HUES64 (cell line): ENCODE results near the gene ALDH18A1.
"Not testable (repeated sequence)": the region's sequence is repeated elsewhere in the genome, so short reads cannot be mapped to it uniquely, and the experiment has no call there.

Experiments used
- H3K27ac ChIP-seq: 2 replicates; pipeline ENCODE4 v1.7.0; 2013; ENCODE audit warnings: low read depth, low read length, inconsistent platforms
- H3K27me3 ChIP-seq: 2 replicates; pipeline ENCODE4 v1.6.1; 2013; ENCODE audit warnings: mild to moderate bottlenecking, low read length; ENCODE audit not compliant: insufficient read depth
- H3K36me3 ChIP-seq: 2 replicates; pipeline ENCODE4 v1.6.1; 2013; ENCODE audit warnings: mild to moderate bottlenecking, low read length; ENCODE audit not compliant: insufficient read depth
- H3K4me1 ChIP-seq: 2 replicates; pipeline ENCODE4 v1.6.1; 2013; ENCODE audit warnings: mild to moderate bottlenecking, low read length, moderate library complexity; ENCODE audit not compliant: insufficient read depth
- H3K4me3 ChIP-seq: 2 replicates; pipeline ENCODE4 v1.5.1; 2013; ENCODE audit warnings: mild to moderate bottlenecking, low read length, moderate library complexity
- H3K9ac ChIP-seq: 2 replicates; pipeline ENCODE4 v1.6.1; 2013; ENCODE audit warnings: mild to moderate bottlenecking, low read depth, low read length
- H3K9me3 ChIP-seq: 2 replicates; pipeline ENCODE4 v1.6.1; 2013; ENCODE audit warnings: low read depth, low read length; ENCODE audit not compliant: insufficient read depth
- WGBS: fragments of 150-250, 120-280 bp; methylation state at CpG from one replicate; pipeline ENCODE4 v1.1.7; 2013; ENCODE audit warnings: missing lambda C conversion rate; 5-methylcytosine and 5-hydroxymethylcytosine counted together

ALDH18A1 gene

DNA sequence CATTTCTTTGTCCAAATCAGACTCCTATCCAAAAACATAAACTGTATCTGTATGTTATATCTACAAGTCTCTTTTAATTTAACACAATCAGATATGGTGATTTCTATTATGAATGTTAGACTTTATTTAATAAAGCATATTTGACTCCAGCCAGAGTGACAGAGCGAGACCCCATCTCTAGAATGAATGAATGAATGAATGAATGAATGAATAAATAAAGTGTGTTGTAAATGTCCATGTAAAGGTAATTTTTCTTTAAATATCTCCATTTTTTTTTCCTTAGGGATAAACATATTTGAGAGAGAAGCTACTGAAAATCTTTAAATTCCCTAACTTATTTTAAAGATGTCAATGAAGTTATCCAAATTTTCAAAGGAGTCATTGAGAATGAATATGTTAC lies 18.1 kb upstream of the ALDH18A1 start:
- Histone ChIP-seq H3K27ac (no peak overlapping the region), H3K4me1 (no peaks in the 10 kb centered on the region; the same call in 1 of the 2 replicates), H3K36me3 (peaks cover 68% of the 10 kb centered on the region), H3K4me3 (no peak overlapping the region), H3K9ac (no peak overlapping the region), H3K27me3 (no peaks in the 10 kb centered on the region), H3K9me3 (no peaks in the 10 kb centered on the region)
- 100% methylated on average over 1 of the region's 1 CpG for WGBS

DNA sequence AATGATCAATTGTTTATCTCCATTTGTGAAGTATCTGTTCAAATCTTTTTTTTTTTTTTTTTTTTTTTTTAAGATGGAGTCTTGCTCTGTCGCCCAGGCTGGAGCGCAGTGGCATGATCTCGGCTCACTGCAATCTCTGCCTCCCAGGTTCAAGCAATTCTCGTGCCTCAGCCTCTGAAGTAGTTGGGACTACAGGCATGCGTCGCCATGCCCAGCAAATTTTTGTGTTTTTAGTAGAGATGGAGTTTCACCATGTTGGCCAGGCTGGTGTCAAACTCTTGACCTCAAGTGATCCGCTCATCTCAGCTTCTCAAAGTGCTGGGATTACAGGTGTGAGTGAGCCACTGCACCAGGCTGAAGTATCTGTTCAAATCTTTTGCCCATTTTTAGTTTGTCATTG lies 16.1 kb upstream of the ALDH18A1 start:
- H3K27ac ChIP-seq, H3K27me3 ChIP-seq, H3K9ac ChIP-seq, H3K4me1 ChIP-seq, H3K9me3 ChIP-seq, H3K4me3 ChIP-seq: not testable (repeated sequence)
- 95% methylated on average over 7 of the region's 7 CpGs for WGBS
- peaks cover 63% of the 10 kb centered on the region for H3K36me3 ChIP-seq

DNA sequence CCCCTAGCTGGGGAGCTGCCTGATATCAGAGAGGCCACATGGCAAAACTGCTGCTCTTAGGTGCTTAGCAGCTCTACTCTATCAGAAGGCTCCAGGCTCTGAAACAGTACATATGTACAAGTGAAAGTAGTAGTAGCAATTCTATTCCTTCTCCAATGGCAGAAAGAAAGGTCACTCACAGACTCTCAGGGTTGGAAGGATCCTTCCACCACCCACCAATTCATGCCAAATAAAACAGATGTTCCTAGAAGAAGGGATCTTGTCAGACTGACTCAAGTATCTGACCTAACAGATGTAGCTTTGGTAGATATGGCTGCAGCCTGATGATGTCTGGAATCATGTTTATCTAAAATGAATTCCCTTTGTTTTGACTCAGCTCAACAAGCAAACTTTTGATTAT lies 8.0 kb upstream of the ALDH18A1 start:
- Histone ChIP-seq H3K9me3 (no peaks in the 10 kb centered on the region), H3K9ac (no peak overlapping the region), H3K27ac (no peak overlapping the region), H3K4me1 (no peaks in the 10 kb centered on the region), H3K4me3 (no peak overlapping the region), H3K27me3 (no peaks in the 10 kb centered on the region), H3K36me3 (peaks cover 44% of the 10 kb centered on the region)

DNA sequence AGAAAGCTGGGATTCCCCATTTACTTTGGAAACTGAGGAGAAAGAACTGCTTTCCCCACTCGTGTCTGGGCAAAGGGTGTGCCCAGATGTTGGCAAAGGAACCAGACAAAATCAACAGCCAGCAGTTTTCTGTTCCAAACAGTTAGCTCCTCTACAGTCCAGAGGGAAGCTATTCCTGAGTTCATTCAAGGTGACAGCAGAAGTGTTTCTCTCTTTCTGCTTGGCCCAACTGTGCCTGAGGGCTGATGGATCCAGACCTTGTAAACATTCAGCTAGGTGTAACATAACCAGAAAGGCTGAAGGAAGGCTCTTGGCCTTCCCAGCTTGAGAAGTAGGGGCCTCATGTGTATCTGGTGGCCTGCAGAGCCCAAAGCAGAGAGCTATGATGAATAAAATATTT lies 7.0 kb upstream of the ALDH18A1 start:
- 91% methylated on average over 1 of the region's 1 CpG for WGBS
- Histone ChIP-seq H3K36me3 (peaks cover 34% of the 10 kb centered on the region), H3K9me3 (no peaks in the 10 kb centered on the region), H3K27ac (no peak overlapping the region), H3K9ac (no peak overlapping the region), H3K4me3 (no peak overlapping the region), H3K4me1 (no peaks in the 10 kb centered on the region), H3K27me3 (no peaks in the 10 kb centered on the region)

DNA sequence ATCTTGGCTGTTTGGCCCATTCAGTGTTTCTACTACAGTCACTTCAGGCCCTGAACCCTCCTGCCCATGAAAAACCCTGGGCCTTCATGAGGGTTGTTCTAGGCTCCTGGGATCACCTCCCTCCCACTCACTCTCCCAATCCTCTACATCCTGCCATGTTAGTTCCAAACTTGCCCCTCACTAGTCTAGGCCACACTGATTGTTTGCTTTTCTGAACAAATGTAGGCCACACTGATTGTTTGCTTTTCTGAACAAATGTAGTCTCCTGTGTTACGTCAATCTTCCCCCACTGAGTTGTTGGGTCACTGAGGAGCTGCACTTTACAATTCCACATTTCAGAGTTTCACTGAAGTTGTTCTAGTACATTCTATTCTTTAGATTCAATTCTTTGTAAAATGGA lies 5.3 kb upstream of the ALDH18A1 start:
- WGBS = 81% methylated on average over 1 of the region's 1 CpG
- Histone ChIP-seq H3K9ac (no peak overlapping the region), H3K36me3 (peaks cover 26% of the 10 kb centered on the region)

DNA sequence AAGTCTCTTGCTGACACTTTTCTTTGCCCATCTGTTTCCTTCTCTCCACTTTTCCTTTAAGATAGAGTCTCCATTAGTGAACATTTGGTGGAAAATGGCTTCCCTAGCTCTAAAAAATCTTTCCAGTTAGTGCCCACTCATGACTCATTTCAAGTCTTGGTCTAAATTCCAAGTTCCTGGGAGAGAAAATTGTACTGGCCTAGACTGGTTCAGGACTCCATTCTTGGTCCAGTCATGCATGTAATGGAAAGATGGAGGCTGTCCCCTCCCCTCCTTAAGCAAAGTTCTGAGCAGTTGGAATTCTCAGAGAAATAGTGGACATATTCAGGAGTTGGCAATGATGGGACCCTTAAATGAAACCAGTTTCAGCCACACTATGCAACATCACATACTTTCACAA lies 3.8 kb upstream of the ALDH18A1 start:
- peaks cover 19% of the 10 kb centered on the region for H3K36me3 ChIP-seq

More for the DNA sequence above, 5.3 kb upstream of the ALDH18A1 start:
- no peaks in the 10 kb centered on the region for H3K4me1 ChIP-seq
- no peak overlapping the region for H3K4me3 ChIP-seq
- no peak overlapping the region for H3K27ac ChIP-seq
- no peaks in the 10 kb centered on the region for H3K9me3 ChIP-seq
- no peaks in the 10 kb centered on the region for H3K27me3 ChIP-seq

DNA sequence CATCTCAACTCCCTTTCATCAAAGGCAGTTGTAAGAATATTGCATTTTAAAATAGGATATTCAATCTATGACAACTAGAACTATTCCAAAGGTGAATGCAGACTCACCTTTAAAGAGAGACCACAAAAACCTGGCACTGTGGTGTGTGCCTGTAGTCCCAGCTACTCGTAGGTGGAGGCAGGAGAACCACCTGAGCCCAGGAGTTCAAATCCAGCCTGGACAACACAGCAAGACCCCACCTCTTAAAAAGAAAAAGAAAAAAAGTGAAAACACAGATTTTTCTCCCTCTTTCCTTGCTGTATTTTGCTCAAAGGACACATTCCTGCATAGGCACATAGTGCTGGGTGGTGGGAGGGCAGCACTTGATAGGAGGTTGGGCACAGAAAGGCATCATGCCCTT lies 739 bp upstream of the ALDH18A1 start:
- Histone ChIP-seq H3K4me3 (peak overlapping the region; percentile 85), H3K27ac (no peak overlapping the region), H3K27me3 (no peaks in the 10 kb centered on the region), H3K9ac (no peak overlapping the region), H3K36me3 (peaks cover 15% of the 10 kb centered on the region), H3K4me1 (peaks cover 8% of the 10 kb centered on the region), H3K9me3 (no peaks in the 10 kb centered on the region)
- WGBS = 55% methylated on average over 1 of the region's 1 CpG

More for the DNA sequence above, 3.8 kb upstream of the ALDH18A1 start:
- Histone ChIP-seq H3K4me3 (no peak overlapping the region), H3K27ac (no peak overlapping the region), H3K4me1 (0 out of 2 replicates have a peak, but pooled peaks cover under 1% of the 10 kb centered on the region), H3K9ac (no peak overlapping the region), H3K27me3 (no peaks in the 10 kb centered on the region), H3K9me3 (no peaks in the 10 kb centered on the region)

DNA sequence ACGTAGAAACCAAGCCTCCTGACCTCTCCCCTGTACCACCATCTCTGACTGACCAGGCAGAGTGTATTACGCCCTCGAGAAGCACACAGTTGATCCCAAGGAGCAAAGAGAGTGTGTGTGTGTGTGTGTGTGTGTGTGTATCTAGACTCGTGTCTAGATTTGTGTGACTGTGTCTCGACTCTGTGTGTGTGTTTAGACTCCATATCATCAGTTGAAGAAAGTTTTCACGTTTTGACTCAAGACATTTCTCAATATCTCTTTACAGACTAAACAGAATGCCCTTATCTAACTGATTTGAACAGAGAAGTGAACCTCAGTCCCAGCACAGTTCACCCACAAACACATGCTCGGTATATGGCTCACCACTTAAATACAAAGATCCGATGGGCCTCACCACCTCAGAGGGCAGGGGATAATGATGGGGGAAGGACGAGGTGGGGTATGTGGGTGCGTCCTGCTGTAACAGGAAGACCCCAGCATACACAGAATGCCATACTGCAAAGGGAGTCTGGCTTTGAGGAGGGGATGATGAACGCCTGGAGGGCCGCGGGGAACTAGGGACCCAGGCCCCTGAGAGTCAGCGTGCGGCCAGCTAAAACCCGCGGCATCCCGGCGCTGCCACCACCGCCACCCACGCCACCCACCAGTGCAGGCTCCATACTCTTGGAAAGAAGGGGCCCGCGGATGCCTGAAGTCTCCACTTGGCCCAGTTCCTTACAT lies 780 bp downstream of the ALDH18A1 start:
- Histone ChIP-seq H3K27ac (no peak overlapping the region), H3K9me3 (peaks cover 4% of the 10 kb centered on the region; the same call in 1 of the 2 replicates), H3K9ac (peak overlapping the region; percentile 79), H3K27me3 (no peaks in the 10 kb centered on the region), H3K4me3 (peak overlapping the region; percentile 85), H3K36me3 (peaks cover 31% of the 10 kb centered on the region), H3K4me1 (peaks cover 8% of the 10 kb centered on the region)
- 9% methylated on average over 23 of the region's 23 CpGs for WGBS

DNA sequence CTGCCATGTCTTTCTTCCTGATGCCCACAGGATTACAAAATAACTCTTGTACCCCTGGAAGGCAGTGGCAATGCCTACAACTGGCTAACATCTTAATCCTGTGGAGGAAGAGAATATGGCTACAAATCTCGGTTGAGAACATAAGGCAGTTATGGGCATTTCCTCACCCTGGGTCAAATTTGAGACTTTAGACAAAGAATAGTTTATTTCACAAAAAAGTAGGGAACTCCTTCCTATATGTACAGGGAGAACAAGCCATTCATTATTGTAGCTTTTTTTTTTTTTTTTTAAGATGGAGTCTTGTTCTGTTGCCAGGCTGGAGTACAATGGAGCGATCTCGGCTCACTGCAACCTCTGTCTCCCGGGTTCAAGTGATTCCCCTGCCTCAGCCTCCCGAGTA lies 2.6 kb downstream of the ALDH18A1 start:
- WGBS = 90% methylated on average over 5 of the region's 5 CpGs
- H3K4me3 ChIP-seq = no peak overlapping the region
- peaks cover 45% of the 10 kb centered on the region for H3K36me3 ChIP-seq
- H3K4me1 ChIP-seq = peaks cover 15% of the 10 kb centered on the region
- no peak overlapping the region for H3K27ac ChIP-seq
- H3K9me3 ChIP-seq = peaks cover 4% of the 10 kb centered on the region; the same call in 1 of the 2 replicates
- H3K9ac ChIP-seq = no peak overlapping the region
- no peaks in the 10 kb centered on the region for H3K27me3 ChIP-seq

DNA sequence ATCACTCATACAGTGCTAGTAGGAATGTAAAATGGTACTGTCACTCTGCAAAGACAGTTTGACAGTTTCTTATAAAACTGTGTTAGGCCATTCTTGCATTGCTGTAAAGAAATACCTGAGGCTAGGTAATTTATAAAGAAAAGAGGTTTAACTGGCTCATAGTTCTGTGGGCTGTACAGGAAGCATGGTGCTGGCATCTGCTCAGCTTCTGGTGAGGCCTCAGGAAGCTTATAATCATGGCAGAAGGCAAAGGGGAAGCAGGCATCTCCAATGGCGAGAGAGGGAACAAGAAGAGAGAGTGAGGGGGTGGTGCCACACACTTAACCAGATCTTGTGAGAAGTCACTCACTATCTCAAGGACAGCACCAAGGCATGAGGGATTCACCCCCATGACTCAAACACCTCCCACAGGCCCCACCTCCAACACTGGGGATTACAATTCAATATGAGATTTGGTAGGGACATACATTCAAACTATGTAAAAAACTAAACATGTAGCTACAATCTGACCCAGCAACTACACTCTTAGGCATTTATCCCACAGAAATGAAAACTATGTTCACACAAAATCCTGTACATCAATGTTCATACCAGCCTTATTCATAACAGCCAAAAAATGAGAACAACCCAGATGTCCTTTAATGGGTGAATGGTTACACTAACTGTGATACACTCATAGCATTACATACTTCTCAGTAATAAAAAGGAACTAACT lies 5.0 kb downstream of the ALDH18A1 start:
- Histone ChIP-seq H3K27me3 (no peaks in the 10 kb centered on the region), H3K36me3 (peaks cover 69% of the 10 kb centered on the region), H3K9ac (no peak overlapping the region), H3K4me3 (no peak overlapping the region), H3K9me3 (peaks cover 4% of the 10 kb centered on the region; the same call in 1 of the 2 replicates), H3K4me1 (peaks cover 15% of the 10 kb centered on the region), H3K27ac (no peak overlapping the region)
- WGBS = 88% methylated on average over 1 of the region's 1 CpG

DNA sequence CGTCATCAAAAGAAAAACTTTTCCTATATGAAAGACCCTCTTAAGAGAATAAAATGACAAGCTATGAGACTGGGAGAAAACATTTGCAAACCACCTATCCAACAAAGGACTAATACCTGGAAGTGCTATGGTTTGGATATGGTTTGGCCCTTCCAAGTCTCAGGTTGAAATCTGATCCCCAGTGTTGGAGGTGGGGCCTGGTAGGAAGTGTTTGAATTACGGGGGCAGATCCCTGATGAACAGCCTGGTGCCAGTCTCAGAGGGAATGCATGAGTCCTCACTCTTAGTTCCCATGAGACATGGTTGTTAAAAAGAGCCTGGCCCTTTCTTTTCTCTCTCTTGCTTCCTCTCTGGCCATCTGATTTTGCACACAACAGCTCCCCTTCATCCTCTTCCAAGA lies 6.3 kb downstream of the ALDH18A1 start:
- Histone ChIP-seq H3K9ac (no peak overlapping the region), H3K9me3 (peaks cover 4% of the 10 kb centered on the region; the same call in 1 of the 2 replicates), H3K36me3 (peaks cover 81% of the 10 kb centered on the region), H3K27me3 (no peaks in the 10 kb centered on the region), H3K27ac (no peak overlapping the region), H3K4me1 (peaks cover 14% of the 10 kb centered on the region), H3K4me3 (no peak overlapping the region)
- 83% methylated on average over 2 of the region's 2 CpGs for WGBS
